ENCODE measurements around the gene CCDC34.

GRCh38 chr11:27386181-27386845 is 23.3 kb upstream of the CCDC34 start:
- TF ChIP-seq CTCF (IDR thresholded peaks at IDR 0.05; ENCODE audit: low read length) (no peak), EZH2phosphoT487 (IDR thresholded peaks at IDR 0.05; ENCODE audit: low read length) (no peak)
